Breast epithelium (tissue), 3 donors: Measurements from ENCODE around the gene PTPN11.

Experiments
- CTCF ChIP-seq, 3 donors: fragments of 450-650 bp; IDR thresholded peaks; one replicate each; pipeline ENCODE4 v1.5.1; 2016 to 2017; ENCODE audit warnings: antibody characterized with exemption in 3 of 3, mild to moderate bottlenecking in 3 of 3, moderate library complexity in 3 of 3
- POLR2AphosphoS5 ChIP-seq, 3 donors: sonication (generic); formaldehyde crosslinking; IDR thresholded peaks; one replicate each; pipeline ENCODE4 v1.6.1; 2017; ENCODE audit warnings: antibody characterized with exemption in 3 of 3

GRCh38 chr12:112381883-112382796, 36.6 kb upstream of the PTPN11 start, which contains the start of gene HECTD4:
- TF ChIP-seq CTCF (IDR thresholded peaks at IDR 0.05) (no peak), POLR2AphosphoS5 (IDR thresholded peaks at IDR 0.05) (peak; percentile 30 to 55 (median 38))
